Tibial nerve (tissue), 4 donors: ENCODE data around the gene SPATS2. TPM values are rescaled to one million over a fixed set of nuclear protein-coding genes. Genes with fewer than 3 reads are reported as not detected.

Experiments
- DNase-seq, 2 donors: peaks; one replicate each; pipeline ENCODE4 v3.0.0-alpha.2; 2019; ENCODE audit warnings: low spot score in 2 of 2
- H3K27ac ChIP-seq, 4 donors: fragments of 200-600 bp; sonication (generic) in 3 of 4; one replicate each; pipeline ENCODE4 v1.5.1; 2017 to 2019; ENCODE audit warnings: mild to moderate bottlenecking in 1 of 4
- H3K27me3 ChIP-seq, 2 donors: fragments of 200-600 bp; sonication (generic) in 1 of 2; one replicate each; pipeline versions ENCODE4 v1.5.1 to v1.6.0; 2017 to 2019
- H3K36me3 ChIP-seq, 3 donors: fragments of 200-600 bp; sonication (generic); one replicate each; pipeline ENCODE4 v1.5.1; 2018 to 2019
- H3K4me1 ChIP-seq, 4 donors: fragments of 200-600 bp; sonication (generic) in 3 of 4; one replicate each; pipeline ENCODE4 v1.5.1; 2017 to 2019
- H3K4me3 ChIP-seq, 4 donors: fragments of 200-600 bp; sonication (generic) in 3 of 4; one replicate each; pipeline ENCODE4 v1.5.1; 2017 to 2019; ENCODE audit warnings: mild to moderate bottlenecking in 1 of 4, moderate library complexity in 1 of 4
- H3K9me3 ChIP-seq, 4 donors: fragments of 200-600 bp; sonication (generic) in 3 of 4; one replicate each; pipeline ENCODE4 v1.5.1; 2017 to 2019
- CTCF ChIP-seq, 5 experiments: fragments of 200-600 bp in 3 of 5; fragments of 450-650 bp in 2 of 5; sonication (generic) in 3 of 5; IDR thresholded peaks; one replicate each; pipeline ENCODE4 v1.5.1; 2016 to 2019; ENCODE audit warnings: antibody characterized with exemption in 5 of 5, mild to moderate bottlenecking in 3 of 5, moderate library complexity in 2 of 5
- EP300 ChIP-seq, 2 donors: sonication (generic); formaldehyde crosslinking; IDR thresholded peaks; one replicate each; pipeline ENCODE4 v1.6.1; 2017; ENCODE audit warnings: antibody characterized with exemption in 2 of 2, mild to moderate bottlenecking in 1 of 2
- POLR2A ChIP-seq, 2 donors: fragments of 450-650 bp; IDR thresholded peaks; one replicate each; pipeline ENCODE4 v1.6.1; 2017; ENCODE audit warnings: antibody characterized with exemption in 2 of 2, mild to moderate bottlenecking in 2 of 2, moderate library complexity in 2 of 2
- WGBS, 2 donors: methylation state at CpG; one replicate each; pipeline ENCODE4 v1.1.5; 2018; 5-methylcytosine and 5-hydroxymethylcytosine counted together
- total RNA-seq, 4 donors: library from RNA; depleted of rRNA; stranded (reverse); fragments of >200 nt; gene quantifications; one replicate each; pipeline ENCODE4 v1.1.0, GENCODE V29; 2016

Gene SPATS2
- total RNA-seq, 4 donors from 2014 or later: 5.9 to 14.7 (median 9.8) TPM

DNA sequence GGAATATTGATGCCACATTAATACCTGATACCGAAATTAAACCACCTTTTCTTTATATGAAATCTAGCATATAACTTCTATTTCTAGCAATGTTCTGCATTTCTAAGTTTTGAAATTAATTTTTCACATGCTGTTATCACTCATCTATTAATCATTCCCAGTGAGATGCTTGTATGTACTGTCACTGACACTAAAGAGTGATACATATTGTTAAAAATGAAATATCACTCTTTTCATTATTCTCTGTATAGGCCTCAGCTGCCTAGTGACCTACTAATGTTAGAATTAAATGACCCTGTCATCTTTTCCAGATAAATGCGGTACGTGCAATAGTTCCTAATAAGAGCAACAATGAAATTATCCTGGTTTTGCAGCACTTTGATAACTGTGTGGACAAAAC, 121.9 kb downstream of the SPATS2 start:
- WGBS, 2 donors: 81 to 91% methylated on average over 3 of the region's 3 CpGs
- no peak for DNase-seq
- no peaks in the 10 kb centered on the region for H3K4me1 ChIP-seq
- TF ChIP-seq POLR2A (IDR thresholded peaks at IDR 0.05): no peak
- H3K27me3 ChIP-seq: no peaks in the 10 kb centered on the region
- no peaks in the 10 kb centered on the region for H3K9me3 ChIP-seq
- H3K36me3 ChIP-seq: peaks cover 0 to 19% (median 0%) of the 10 kb centered on the region in 3 donors
- H3K4me3 ChIP-seq: no peak overlapping the region
- H3K27ac ChIP-seq: no peak overlapping the region

- TF ChIP-seq CTCF (IDR thresholded peaks at IDR 0.05) (no peak), EP300 (IDR thresholded peaks at IDR 0.05) (no peak), POLR2A (IDR thresholded peaks at IDR 0.05) (no peak)
- DNase-seq: no peak
- Histone ChIP-seq H3K9me3 (no peaks in the 10 kb centered on the region), H3K27me3 (no peaks in the 10 kb centered on the region), H3K4me1 (no peaks in the 10 kb centered on the region), H3K4me3 (no peak overlapping the region), H3K36me3 (peaks cover 0 to 16% (median 0%) of the 10 kb centered on the region in 3 donors), H3K27ac (no peak overlapping the region)
- 53 to 54% methylated on average over 4 of the region's 4 CpGs for WGBS, 2 donors
Observed at GRCh38 chr12:49489720-49490119, 122.5 kb downstream of the SPATS2 start.

DNA sequence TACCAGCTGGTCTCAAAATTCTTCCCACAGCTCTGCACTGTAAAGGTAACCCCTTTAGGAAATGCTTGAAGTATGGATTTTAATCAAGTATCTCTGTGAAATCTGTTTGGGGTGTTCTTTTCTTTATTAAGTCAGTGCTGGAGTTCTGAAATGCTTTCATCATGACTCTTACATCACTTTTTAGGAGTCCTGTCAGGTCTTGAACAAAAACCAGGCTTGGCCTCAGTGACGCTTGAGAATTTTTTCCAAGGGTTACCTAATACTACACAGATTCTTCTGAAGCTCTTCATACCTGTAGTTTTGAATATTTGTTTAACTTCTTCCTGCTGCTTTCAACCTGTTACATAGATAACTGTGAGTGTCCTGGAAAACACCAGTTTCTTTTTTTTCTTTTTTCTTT, 124.6 kb downstream of the SPATS2 start:
- Histone ChIP-seq H3K27me3 (no peaks in the 10 kb centered on the region), H3K36me3 (peaks cover 0 to 11% (median 0%) of the 10 kb centered on the region in 3 donors), H3K27ac (no peak overlapping the region), H3K9me3 (no peaks in the 10 kb centered on the region), H3K4me1 (no peaks in the 10 kb centered on the region), H3K4me3 (no peak overlapping the region)
- DNase-seq: no peak
- TF ChIP-seq EP300 (IDR thresholded peaks at IDR 0.05) (no peak), POLR2A (IDR thresholded peaks at IDR 0.05) (no peak), CTCF (IDR thresholded peaks at IDR 0.05) (no peak)
- 90 to 100% methylated on average over 1 of the region's 1 CpG for WGBS, 2 donors

- Histone ChIP-seq H3K27me3 (no peaks in the 10 kb centered on the region), H3K36me3 (peaks cover 0 to 11% (median 0%) of the 10 kb centered on the region in 3 donors), H3K4me3 (no peak overlapping the region), H3K9me3 (no peaks in the 10 kb centered on the region), H3K27ac (no peak overlapping the region), H3K4me1 (no peaks in the 10 kb centered on the region)
- WGBS, 2 donors: 93 to 94% methylated on average over 2 of the region's 2 CpGs
- no peak for TF ChIP-seq POLR2A (IDR thresholded peaks at IDR 0.05)
- TF ChIP-seq CTCF (IDR thresholded peaks at IDR 0.05): no peak
- TF ChIP-seq EP300 (IDR thresholded peaks at IDR 0.05): no peak
- DNase-seq: no peak
Observed at GRCh38 chr12:49493900-49494299, 126.6 kb downstream of the SPATS2 start.

DNA sequence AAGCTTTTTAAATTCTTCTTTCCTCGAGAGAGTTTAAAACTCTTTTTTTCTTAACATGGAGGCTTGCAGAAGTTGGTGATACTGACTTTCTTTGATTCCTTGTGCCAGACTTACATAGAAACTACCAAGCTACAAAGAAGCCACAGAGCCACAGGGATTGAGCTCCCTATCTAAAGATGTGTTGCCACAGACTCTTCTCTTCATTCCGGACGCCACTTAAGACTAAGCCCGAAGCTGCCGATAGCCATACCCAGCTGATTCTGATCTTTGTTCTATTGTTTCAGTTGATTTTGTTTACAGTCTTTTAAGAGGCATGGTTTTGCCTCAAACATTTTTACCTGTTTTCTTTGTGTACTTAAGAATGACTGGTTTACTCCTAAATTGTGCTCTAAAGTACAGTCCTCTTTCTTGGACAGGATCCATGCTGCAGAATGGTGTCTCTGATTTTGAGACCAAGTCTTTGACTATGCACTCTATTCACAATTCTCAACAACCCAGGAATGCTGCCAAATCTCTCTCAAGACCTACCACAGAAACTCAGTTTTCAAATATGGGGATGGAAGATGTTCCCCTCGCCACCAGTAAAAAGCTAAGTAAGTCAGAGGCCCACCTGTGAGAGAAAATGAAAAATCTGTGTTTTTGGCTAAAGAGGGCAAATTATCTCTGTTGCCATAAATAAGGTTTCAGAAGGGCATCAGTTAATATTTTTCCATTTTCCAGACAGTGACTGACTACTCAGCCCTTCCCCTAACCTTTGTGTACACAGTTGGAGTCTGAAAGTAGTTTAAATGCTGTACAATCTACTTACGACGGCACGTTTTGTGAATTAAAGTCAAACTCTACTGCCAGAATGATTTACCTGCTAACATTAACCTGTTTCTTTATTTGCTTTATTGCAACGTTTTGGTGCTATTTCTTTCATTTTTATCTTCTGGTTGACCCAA, 129.4 kb downstream of the SPATS2 start:
- Histone ChIP-seq H3K4me3 (no peak overlapping the region), H3K27me3 (no peaks in the 10 kb centered on the region), H3K27ac (no peak overlapping the region), H3K4me1 (no peaks in the 10 kb centered on the region), H3K9me3 (no peaks in the 10 kb centered on the region), H3K36me3 (peaks cover 0 to 19% (median 0%) of the 10 kb centered on the region in 3 donors)
- no peak for TF ChIP-seq EP300 (IDR thresholded peaks at IDR 0.05)
- no peak for TF ChIP-seq CTCF (IDR thresholded peaks at IDR 0.05)
- no peak for TF ChIP-seq POLR2A (IDR thresholded peaks at IDR 0.05)
- DNase-seq: no peak
- WGBS, 2 donors: 75 to 80% methylated on average over 10 of the region's 10 CpGs
